Fibroblast of villous mesenchyme (primary cell): Measurements from ENCODE around the gene TMEM63A. TPM values are rescaled to one million over a fixed set of nuclear protein-coding genes. Genes with fewer than 3 reads are reported as not detected.

Experiments used
- DNase-seq: peaks from one replicate; pipeline ENCODE4 v3.0.0-alpha.2; 2010; ENCODE audit warnings: low read depth
- H3K4me3 ChIP-seq: 2 replicates; pipeline ENCODE4 v1.5.1; 2011; ENCODE audit warnings: low read depth, mild to moderate bottlenecking, low read length
- total RNA-seq: library from RNA; depleted of rRNA; stranded (reverse); fragments of >200 nt; gene quantifications from 2 replicates; pipeline ENCODE4 v1.2.3, GENCODE V29; 2012
- TF ChIP-seq, protein P1 (sequence below): IDR thresholded peaks from 2 replicates; pipeline ENCODE4 v1.5.1; 2012; ENCODE audit warnings: low read depth, mild to moderate bottlenecking, low read length; ENCODE audit not compliant: insufficient read depth

Gene TMEM63A
- total RNA-seq, 1 donor = 26.3 TPM

GRCh38 chr1:225923692-225924555 lies 41.7 kb upstream of the TMEM63A start, which contains the start of gene PYCR2:
Gene PYCR2, minus strand, starts transcription at chr1:225924250. Its CDS starts 140 bp downstream, at chr1:225924110.
- TF ChIP-seq, protein P1, sequence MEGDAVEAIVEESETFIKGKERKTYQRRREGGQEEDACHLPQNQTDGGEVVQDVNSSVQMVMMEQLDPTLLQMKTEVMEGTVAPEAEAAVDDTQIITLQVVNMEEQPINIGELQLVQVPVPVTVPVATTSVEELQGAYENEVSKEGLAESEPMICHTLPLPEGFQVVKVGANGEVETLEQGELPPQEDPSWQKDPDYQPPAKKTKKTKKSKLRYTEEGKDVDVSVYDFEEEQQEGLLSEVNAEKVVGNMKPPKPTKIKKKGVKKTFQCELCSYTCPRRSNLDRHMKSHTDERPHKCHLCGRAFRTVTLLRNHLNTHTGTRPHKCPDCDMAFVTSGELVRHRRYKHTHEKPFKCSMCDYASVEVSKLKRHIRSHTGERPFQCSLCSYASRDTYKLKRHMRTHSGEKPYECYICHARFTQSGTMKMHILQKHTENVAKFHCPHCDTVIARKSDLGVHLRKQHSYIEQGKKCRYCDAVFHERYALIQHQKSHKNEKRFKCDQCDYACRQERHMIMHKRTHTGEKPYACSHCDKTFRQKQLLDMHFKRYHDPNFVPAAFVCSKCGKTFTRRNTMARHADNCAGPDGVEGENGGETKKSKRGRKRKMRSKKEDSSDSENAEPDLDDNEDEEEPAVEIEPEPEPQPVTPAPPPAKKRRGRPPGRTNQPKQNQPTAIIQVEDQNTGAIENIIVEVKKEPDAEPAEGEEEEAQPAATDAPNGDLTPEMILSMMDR = no peak
- peak; percentile 98 for DNase-seq
- H3K4me3 ChIP-seq = peak within 1 kb of the TSS; percentile 91

DNA sequence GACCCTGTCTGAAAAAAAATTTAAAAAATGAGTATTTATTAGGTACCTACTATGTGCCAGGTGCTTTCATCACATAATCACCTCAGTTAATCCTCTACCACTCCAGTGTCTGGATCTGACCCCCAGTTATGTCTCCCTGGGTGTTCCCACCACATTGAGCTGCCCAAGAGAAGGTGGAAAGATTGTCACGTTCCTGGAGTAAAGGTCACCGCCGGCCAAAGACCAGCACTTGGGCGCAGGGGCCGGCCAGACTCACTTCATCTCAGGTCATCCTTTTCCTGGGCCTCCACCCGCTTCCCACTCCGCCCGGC lies 41.2 kb upstream of the TMEM63A start:
- TF ChIP-seq, protein P1 = no peak
- H3K4me3 ChIP-seq = peak overlapping the region; percentile 91
- DNase-seq = no peak

DNA sequence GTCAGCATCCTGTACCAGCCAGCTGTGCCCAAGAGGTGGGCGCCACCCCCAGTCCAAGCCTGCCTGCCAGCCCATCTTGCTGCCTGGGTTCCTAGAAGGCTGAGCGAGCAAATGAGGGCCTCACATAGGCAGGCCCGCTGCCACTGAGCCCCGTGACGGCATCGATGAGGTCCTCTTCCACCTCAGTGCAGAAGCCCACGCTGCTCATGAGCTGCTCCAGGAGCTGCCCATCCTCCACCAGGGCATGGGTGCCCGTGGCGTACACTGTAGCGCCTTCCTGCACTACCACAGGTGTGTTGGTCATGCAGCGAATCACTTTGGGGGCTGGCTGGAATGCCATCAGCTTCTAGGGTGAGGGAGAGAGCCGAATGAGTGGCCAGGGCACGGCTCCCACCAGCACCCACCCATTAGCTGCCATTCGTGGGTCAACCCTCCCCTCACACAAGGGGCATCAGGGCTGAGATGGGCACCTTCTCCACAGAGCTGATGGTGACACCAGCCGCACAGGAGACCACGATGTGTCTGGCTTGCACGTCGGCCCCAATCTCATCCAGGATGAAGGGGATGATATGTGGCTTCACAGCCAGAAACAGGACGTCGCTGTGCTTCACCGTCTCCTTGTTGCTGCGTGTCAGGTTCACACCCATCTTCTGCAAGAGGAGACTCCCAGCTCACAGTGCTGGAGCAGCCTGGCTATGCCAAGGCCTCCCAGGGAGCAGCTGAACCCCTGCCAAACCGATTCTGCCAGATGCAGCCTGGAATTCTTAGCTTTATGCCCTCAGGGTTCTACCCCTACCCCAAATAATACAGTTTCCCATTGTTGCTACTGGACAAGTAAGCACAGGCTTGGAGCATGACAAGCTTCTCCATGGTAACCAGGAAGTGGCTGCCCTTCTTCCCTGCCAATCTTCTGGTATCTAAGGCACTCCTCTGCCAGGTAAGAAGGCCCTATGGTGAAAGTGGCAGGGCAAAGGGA lies 39.8 kb upstream of the TMEM63A start:
- TF ChIP-seq, protein P1 = no peak
- DNase-seq = no peak
- H3K4me3 ChIP-seq = no peak overlapping the region

DNA sequence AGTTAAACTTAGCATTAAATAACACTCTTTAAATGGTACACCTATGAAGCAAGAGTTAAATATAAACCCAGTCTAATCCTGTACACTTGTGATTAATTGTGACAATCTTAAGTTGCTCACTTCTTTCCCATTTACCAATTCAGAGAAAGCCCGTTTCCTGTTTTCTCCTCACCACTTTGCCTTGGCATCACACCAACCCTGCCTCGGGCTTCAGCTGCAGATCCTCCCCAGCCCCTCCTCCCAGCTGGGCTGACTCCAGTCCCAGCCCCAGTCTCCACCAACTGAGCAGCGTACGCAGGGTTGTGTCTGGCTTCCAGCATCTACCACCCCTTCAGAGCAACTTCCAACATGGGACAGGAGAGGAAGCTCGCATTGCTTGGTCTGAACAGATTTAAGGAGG lies 37.7 kb upstream of the TMEM63A start:
- TF ChIP-seq, protein P1 = no peak
- DNase-seq = peak; percentile 47
- no peak overlapping the region for H3K4me3 ChIP-seq

GRCh38 chr1:225918280-225918679 lies 36.1 kb upstream of the TMEM63A start:
- no peak overlapping the region for H3K4me3 ChIP-seq
- DNase-seq = no peak
- TF ChIP-seq, protein P1 = no peak

DNA sequence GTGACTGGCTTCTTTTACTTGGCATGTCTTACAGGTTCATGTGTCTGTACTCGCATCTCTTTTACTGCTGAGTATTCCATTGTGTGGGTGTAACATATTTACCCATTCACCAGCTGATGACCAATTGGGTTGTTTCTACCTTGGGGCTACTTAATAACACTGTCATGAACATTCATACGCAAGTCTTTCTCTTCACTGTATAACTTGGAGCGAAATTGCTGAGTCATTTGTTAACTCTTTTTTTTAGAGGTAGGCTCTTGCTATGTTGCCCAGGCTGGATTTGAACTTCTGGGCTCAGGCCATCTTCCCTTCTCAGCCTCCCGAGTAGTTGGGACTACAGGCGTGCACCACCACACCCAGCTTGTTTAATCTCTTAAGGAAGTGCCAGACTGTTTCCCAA lies 35.4 kb upstream of the TMEM63A start:
- H3K4me3 ChIP-seq = no peak overlapping the region
- DNase-seq = peak; percentile 7
- TF ChIP-seq, protein P1 = no peak
